Stimulated activated CD4-positive, alpha-beta T cell treated with anti-CD3 and anti-CD28 coated beads, Interleukin-2, amount 100 ng/mL, for 4 hours (primary cell): Measurements from ENCODE around the gene LRIG1.
A peak's percentile ranks its signal among the peaks of the same experiment; 100 is the strongest.

Source experiments
- DNase-seq: peaks from one replicate; pipeline ENCODE4 v3.0.0-alpha.2; 2020; ENCODE audit warnings: low read depth

Gene LRIG1

GRCh38 chr3:66486646-66487045 is 14.2 kb downstream of the LRIG1 start:
- DNase-seq = no peak

GRCh38 chr3:66486202-66486601 is 14.6 kb downstream of the LRIG1 start:
- no peak for DNase-seq

DNA sequence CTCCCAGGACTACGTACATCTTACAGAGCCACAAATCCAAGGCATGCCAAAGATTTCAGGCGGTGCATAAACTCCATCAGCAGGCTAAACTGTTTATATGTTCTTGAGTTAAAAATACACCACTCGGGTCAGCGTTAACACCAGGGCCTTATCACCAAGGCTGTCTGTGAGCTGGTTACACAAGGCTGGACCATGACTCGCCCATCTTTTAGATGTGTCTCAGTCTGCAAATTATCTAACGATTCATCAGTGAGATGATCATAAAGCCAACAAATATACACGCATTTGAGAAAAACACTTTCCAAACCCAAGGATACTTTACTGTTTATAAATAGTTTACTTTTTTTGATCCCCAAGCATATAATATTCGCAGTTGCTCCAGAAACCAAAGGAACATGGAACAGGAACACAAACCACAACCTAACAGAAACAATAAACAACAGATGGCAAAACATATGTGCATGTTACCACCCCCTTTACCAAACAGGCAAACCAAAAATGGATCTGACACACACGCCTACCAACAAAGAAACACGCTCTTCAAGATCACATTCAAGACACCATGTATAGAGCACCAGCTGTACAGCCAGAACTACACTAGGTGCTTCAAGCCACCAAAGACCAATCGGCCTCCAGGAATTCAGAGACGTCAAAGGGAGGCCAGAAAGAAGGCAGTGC is 15.4 kb downstream of the LRIG1 start:
- no peak for DNase-seq

DNA sequence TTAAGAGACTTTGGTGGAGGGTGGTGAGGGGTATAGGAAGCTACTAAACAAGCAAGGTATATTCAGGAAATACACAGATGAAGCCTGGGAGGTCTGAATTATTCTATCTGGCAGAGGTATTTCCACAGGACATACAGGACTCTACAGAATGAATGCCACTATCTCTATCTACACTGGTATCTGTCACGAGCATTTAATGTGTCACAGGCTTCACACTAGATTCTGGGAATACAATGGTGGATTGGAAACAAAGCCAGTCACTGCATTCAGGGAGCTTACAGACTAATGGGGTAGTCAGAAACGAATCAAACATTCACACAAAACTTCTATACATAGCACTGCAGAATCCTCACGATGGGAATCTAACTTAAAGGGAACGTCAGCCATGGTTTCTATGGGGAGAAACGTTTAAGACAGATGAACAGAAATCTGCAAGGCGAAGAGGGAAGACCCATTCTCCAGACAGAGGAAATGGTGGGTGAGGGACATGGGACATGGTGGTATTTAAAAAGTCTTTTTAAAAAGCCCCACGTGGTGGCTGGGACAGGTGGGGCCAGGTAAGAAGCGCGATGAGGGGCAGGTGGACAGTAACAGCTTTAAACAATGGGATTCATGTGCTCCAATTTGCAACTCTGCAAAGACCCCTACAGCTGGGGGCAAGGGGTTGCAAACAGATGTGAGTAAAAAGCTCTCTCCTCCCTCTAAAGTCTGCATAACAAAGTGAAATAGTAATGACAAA is 16.5 kb downstream of the LRIG1 start:
- no peak for DNase-seq

GRCh38 chr3:66483409-66483906 is 17.4 kb downstream of the LRIG1 start:
- DNase-seq = no peak

- no peak for DNase-seq
Observed at GRCh38 chr3:66483006-66483405, 17.8 kb downstream of the LRIG1 start.

DNA sequence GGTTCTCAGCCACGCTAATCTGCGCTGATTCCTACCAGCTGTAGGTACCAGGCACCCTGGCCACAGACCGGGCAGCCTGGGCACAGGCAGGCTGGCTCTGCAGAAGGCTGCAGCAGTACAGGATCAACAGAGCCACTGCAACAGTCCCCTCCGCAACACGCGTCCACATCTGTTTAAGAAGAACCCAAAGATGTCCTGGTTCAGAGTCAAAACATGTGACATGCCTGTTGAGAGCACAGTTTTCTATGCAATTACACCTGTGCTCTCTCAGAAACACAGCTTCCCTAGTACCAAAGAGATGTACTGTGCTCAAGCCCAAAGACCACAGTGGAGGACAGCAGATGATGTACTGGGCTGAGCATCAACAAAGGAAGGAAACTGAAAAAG is 18.8 kb downstream of the LRIG1 start:
- no peak for DNase-seq

DNA sequence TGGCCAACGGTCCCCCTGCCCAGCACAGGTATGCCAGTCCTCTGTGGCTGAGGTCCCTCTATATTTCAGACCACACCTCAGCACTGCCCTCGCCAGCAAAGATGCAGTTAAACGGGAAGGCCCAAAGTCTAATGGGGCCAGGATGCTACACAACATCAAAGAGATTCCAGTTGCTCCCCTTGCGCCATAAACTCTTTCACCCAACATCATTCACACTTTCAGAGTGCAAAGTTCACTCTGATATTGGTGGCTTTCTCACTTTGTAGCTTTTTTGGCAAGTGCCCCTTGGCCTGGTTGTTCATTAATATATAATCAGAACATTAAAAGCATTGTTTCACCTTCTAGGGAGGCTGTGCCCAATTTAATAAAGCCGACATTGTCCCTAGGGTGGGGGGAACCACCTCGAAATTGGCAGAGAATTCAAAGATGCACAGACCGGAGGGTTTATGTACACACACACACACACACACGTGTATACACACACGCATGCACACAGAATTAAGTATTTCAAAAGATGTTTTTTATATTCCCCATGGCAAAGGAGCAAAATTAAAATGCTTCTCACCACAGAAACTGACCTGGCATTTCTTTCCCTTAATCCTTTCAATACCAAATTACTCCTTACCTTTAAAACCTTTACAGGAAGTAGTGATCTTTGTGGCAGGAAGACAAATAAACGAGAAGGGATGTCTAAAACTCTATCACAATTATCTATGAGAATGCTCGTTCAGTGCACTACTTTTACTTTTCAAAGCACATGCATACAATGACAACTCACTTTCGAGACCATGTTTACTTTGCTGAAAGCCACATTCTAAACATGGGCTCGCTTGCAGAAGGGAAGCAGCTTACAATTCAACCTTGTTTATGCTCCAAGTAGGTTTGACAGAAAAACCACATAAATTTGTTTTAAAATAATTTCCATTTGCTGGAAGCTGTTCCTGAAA is 19.5 kb downstream of the LRIG1 start:
- no peak for DNase-seq

- no peak for DNase-seq
Observed at GRCh38 chr3:66480666-66481065, 20.2 kb downstream of the LRIG1 start.

- DNase-seq = no peak
Observed at GRCh38 chr3:66479532-66479947, 21.3 kb downstream of the LRIG1 start.

- no peak for DNase-seq
Observed at GRCh38 chr3:66478960-66479359, 21.9 kb downstream of the LRIG1 start.

DNA sequence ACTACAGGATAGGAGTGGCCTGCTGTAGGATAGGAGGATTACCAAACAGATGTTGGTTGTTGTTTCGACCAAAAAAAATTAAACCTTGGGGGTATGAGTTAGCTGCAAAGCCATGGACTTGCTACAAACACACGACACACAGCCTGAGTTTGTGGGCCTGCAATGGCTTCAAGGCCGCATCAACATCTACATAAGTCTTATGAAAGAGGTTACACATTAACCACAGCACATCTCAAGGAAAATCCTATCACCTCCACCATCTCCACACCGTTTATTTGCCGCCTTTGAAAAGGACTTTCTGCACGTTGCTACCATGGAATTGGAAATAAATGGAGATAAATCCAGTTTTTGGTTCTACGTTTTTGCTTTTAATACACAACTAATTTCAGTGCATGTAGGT is 23.0 kb downstream of the LRIG1 start:
- no peak for DNase-seq

GRCh38 chr3:66476852-66477381 is 23.9 kb downstream of the LRIG1 start:
- no peak for DNase-seq

- DNase-seq = no peak
Observed at GRCh38 chr3:66475386-66476020, 25.3 kb downstream of the LRIG1 start.

DNA sequence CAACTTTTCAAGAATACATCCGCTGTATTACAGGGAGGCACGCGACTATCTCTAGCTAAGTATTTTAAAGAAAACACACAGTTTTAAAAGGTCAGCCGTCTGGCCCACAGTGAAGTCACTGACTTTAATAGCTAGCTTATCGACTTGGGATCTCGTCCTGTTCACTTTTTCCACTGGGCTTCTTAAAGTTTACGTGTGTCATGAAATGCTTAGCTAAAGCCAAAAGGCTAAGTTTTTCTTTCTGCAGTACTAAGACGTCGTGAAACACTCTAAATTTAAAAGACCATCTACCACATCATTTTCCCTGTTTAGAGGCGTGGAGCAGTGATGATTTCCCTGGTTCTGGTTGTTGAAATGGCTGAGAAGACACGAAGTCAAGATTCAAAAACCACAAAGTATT is 27.1 kb downstream of the LRIG1 start:
- peak; percentile 30 for DNase-seq

DNA sequence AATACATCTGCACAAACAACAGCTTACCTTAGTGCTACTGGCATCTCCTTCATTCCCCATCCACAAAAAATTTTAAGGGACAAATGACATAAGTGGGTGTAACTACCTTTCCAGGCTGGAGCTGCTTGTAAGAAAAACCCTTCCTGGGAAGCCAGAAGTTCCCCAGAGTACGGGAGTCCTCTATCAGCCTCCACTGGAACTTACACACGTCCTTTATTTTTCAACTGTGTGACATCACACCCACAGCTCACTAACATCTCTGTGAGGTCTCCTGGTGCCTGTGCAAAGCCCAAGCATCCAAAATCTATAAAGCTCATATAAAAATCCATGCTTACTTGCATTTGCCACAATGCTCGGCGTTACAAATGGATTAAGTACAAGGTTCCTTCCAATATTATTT is 27.6 kb downstream of the LRIG1 start:
- no peak for DNase-seq

GRCh38 chr3:66472313-66473134 is 28.3 kb downstream of the LRIG1 start:
- DNase-seq = no peak

GRCh38 chr3:66470956-66471686 is 29.7 kb downstream of the LRIG1 start:
- DNase-seq = no peak

GRCh38 chr3:66470285-66470684 is 30.5 kb downstream of the LRIG1 start:
- DNase-seq = no peak

DNA sequence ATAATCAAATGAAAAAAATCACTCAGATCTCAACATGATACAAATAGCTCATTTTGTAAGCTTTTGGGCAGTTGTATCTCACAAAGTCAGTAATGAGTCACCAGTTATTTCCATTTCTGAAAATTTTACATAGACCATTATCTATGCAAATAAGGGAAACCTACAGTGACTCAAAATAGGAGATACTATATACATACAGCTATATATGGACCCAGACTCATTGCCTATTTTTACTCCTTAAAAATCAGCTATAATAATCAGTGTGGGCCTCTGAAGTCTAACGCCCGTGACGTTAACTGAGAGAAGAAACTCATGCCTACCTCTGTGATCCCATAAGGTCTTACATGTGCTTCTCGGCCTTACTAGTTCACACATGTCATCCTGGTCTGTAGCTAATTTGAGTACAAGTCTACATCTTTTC is 31.6 kb downstream of the LRIG1 start:
- no peak for DNase-seq
